Esophagus muscularis mucosa (tissue), 4 donors: ENCODE measurements around the gene GLT8D2.

ENCODE experiments used
- CTCF ChIP-seq, 3 experiments: fragments of 200-600 bp in 2 of 3; fragments of 450-650 bp in 1 of 3; sonication (generic) in 2 of 3; IDR thresholded peaks; one replicate each; pipeline ENCODE4 v1.5.1; 2017 to 2019; ENCODE audit warnings: antibody characterized with exemption in 3 of 3, mild to moderate bottlenecking in 2 of 3, moderate library complexity in 1 of 3
- EP300 ChIP-seq: sonication (generic); formaldehyde crosslinking; IDR thresholded peaks from one replicate; pipeline ENCODE4 v1.6.1; 2017; ENCODE audit warnings: antibody characterized with exemption
- POLR2A ChIP-seq: fragments of 450-650 bp; IDR thresholded peaks from one replicate; pipeline ENCODE4 v1.6.1; 2017; ENCODE audit warnings: antibody characterized with exemption, moderate library complexity, mild to moderate bottlenecking, low read depth

- no peak for TF ChIP-seq CTCF (IDR thresholded peaks at IDR 0.05)
- no peak for TF ChIP-seq POLR2A
- no peak for TF ChIP-seq EP300
These were observed 47.3 kb downstream of the GLT8D2 start for GRCh38 chr12:104002686-104003085.
